Caco-2 (cell line): Measurements from ENCODE around the gene CNDP1. TPM values are rescaled to one million over a fixed set of nuclear protein-coding genes. Genes with fewer than 3 reads are reported as not detected.
"Not testable (repeated sequence)": the region's sequence is repeated elsewhere in the genome, so short reads cannot be mapped to it uniquely, and the experiment has no call there.

Source experiments
- BruUV-seq: library from RNA; stranded (reverse); fragments of 400-500 nt; replicated peaks from 2 replicates; lab custom pipeline; 2021; lab: Mats Ljungman, UMichigan
- CTCF ChIA-PET: fragments of 300-600 bp; sonication (Branson Sonifier 250); formaldehyde crosslinking; loops from one replicate; lab custom pipeline; 2022; ENCODE audit warnings: antibody characterized with exemption; lab: Charles Lee
- POLR2A ChIA-PET: fragments of 300-600 bp; sonication (Branson Sonifier 250); formaldehyde crosslinking; loops from one replicate; lab custom pipeline; 2022; ENCODE audit warnings: antibody characterized with exemption; lab: Charles Lee
- DNase-seq, 2 experiments: peaks; one replicate each; pipeline versions ENCODE4 v3.0.0 to v3.0.0-alpha.2; 2020 to 2022
- H3K27me3 ChIP-seq: replicated peaks from 2 replicates; pipeline ENCODE4 v1.6.0; 2011; ENCODE audit warnings: low read length; ENCODE audit not compliant: control insufficient read depth, insufficient read depth
- H3K36me3 ChIP-seq: 2 replicates; pipeline ENCODE4 v1.5.1; 2011; ENCODE audit warnings: low read length; ENCODE audit not compliant: control insufficient read depth, insufficient read depth
- H3K4me1 ChIP-seq: fragments of 250-450 bp; sonication (Bioruptor Pico); 2 replicates; pipeline ENCODE4 v1.5.1; 2020; ENCODE audit warnings: mild to moderate bottlenecking
- H3K4me3 ChIP-seq: 2 replicates; pipeline ENCODE4 v1.5.1; 2011; ENCODE audit warnings: low read depth, mild to moderate bottlenecking, control low read depth, low read length
- H3K9me3 ChIP-seq: fragments of 250-450 bp; sonication (Bioruptor Pico); 2 replicates; pipeline ENCODE4 v1.5.1; 2020; ENCODE audit warnings: mild to moderate bottlenecking, moderate library complexity
- H3K27ac Mint-ChIP-seq: one replicate; pipeline ENCODE4 v1.8.0; 2022; ENCODE audit warnings: mixed read lengths; ENCODE audit not compliant: unreplicated experiment
- H3K27me3 Mint-ChIP-seq: one replicate; pipeline ENCODE4 v1.8.0; 2022; ENCODE audit warnings: mixed read lengths; ENCODE audit not compliant: insufficient read depth, unreplicated experiment
- H3K36me3 Mint-ChIP-seq: one replicate; pipeline ENCODE4 v1.8.0; 2022; ENCODE audit warnings: mild to moderate bottlenecking, mixed read lengths; ENCODE audit not compliant: insufficient read depth, unreplicated experiment
- H3K4me1 Mint-ChIP-seq: one replicate; pipeline ENCODE4 v1.8.0; 2022; ENCODE audit warnings: low read depth, mixed read lengths; ENCODE audit not compliant: unreplicated experiment
- H3K4me3 Mint-ChIP-seq: one replicate; pipeline ENCODE4 v1.8.0; 2022; ENCODE audit warnings: mild to moderate bottlenecking, moderate library complexity, mixed read lengths; ENCODE audit not compliant: unreplicated experiment
- H3K9me3 Mint-ChIP-seq: one replicate; pipeline ENCODE4 v1.8.0; 2022; ENCODE audit warnings: mixed read lengths; ENCODE audit not compliant: unreplicated experiment
- CTCF ChIP-seq, 2 experiments: fragments of 200-600 bp in 1 of 2; IDR thresholded peaks; 1 replicate in 1 of 2; 2 replicates in 1 of 2; pipeline versions ENCODE4 v1.5.1 to v1.8.0; 2011 to 2022; ENCODE audit warnings: antibody characterized with exemption in 1 of 2, control low read depth in 1 of 2, inconsistent platforms in 1 of 2, low read depth in 1 of 2, low read length in 1 of 2, mild to moderate bottlenecking in 1 of 2, moderate library complexity in 1 of 2; ENCODE audit not compliant: insufficient read depth in 1 of 2, severe bottlenecking in 1 of 2, unreplicated experiment in 1 of 2
- intact Hi-C: fragments of 100-400 bp; cut with micrococcal nuclease; formaldehyde crosslinking; loops from one replicate; pipeline ENCODE4 v1.10.0; 2022; ENCODE audit not compliant: unreplicated experiment
- total RNA-seq: library from RNA; stranded (reverse); gene quantifications from 2 replicates; pipeline ENCODE4 v1.2.3, GENCODE V29; 2022

CNDP1 gene
- total RNA-seq, 1 experiment from 2014 or later: 0.48 TPM

- Histone ChIP-seq H3K27me3 (no peaks in the 10 kb centered on the region), H3K4me1 (no peaks in the 10 kb centered on the region), H3K9me3 (no peaks in the 10 kb centered on the region), H3K4me3 (no peak overlapping the region), H3K36me3 (no peaks in the 10 kb centered on the region; the same call in 1 of the 2 replicates)
- no peak for DNase-seq
- no peak for TF ChIP-seq CTCF (IDR thresholded peaks at IDR 0.05; ENCODE audit: insufficient read depth in 1 of 2, low read depth in 1 of 2, low read length in 1 of 2, severe bottlenecking in 1 of 2, unreplicated experiment in 1 of 2)
- intact Hi-C loops: no loop called here
- H3K36me3 Mint-ChIP-seq: peaks cover 31% of the 10 kb centered on the region
- no peaks in the 10 kb centered on the region for H3K9me3 Mint-ChIP-seq
- peak overlapping the region; percentile 55 for H3K27ac Mint-ChIP-seq
- no peak overlapping the region for H3K4me3 Mint-ChIP-seq
- peaks cover 6% of the 10 kb centered on the region for H3K4me1 Mint-ChIP-seq
- CTCF ChIA-PET: no interaction called here
- no TSS peak for BruUV-seq
- POLR2A ChIA-PET: no interaction called here
- no peaks in the 10 kb centered on the region for H3K27me3 Mint-ChIP-seq
Measured at GRCh38 chr18:74498712-74499627, 35.3 kb upstream of the CNDP1 start.

GRCh38 chr18:74499633-74500032 lies 34.7 kb upstream of the CNDP1 start:
- no peaks in the 10 kb centered on the region for H3K9me3 ChIP-seq
- no TSS peak for BruUV-seq
- Mint-ChIP-seq H3K4me3 (peak overlapping the region; percentile 59), H3K27me3 (no peaks in the 10 kb centered on the region), H3K36me3 (peaks cover 31% of the 10 kb centered on the region), H3K4me1 (peaks cover 6% of the 10 kb centered on the region), H3K9me3 (no peaks in the 10 kb centered on the region), H3K27ac (peak overlapping the region; percentile 55)
- POLR2A ChIA-PET: no interaction called here
- CTCF ChIA-PET: no interaction called here
- TF ChIP-seq CTCF (IDR thresholded peaks at IDR 0.05; ENCODE audit: insufficient read depth in 1 of 2, low read depth in 1 of 2, low read length in 1 of 2, severe bottlenecking in 1 of 2, unreplicated experiment in 1 of 2): no peak
- H3K36me3 ChIP-seq: no peaks in the 10 kb centered on the region; the same call in 1 of the 2 replicates
- H3K4me1 ChIP-seq: no peaks in the 10 kb centered on the region
- intact Hi-C loops: no loop called here
- no peaks in the 10 kb centered on the region for H3K27me3 ChIP-seq
- peak; percentile 21 to 37 for DNase-seq
- H3K4me3 ChIP-seq: no peak overlapping the region

GRCh38 chr18:74500372-74500771 lies 33.9 kb upstream of the CNDP1 start:
- Histone ChIP-seq H3K9me3 (no peaks in the 10 kb centered on the region), H3K4me1 (no peaks in the 10 kb centered on the region), H3K4me3 (no peak overlapping the region), H3K27me3 (no peaks in the 10 kb centered on the region), H3K36me3 (no peaks in the 10 kb centered on the region; the same call in 1 of the 2 replicates)
- H3K27ac Mint-ChIP-seq: no peak overlapping the region
- H3K9me3 Mint-ChIP-seq: no peaks in the 10 kb centered on the region
- CTCF ChIA-PET: no interaction called here
- DNase-seq: no peak
- peaks cover 6% of the 10 kb centered on the region for H3K4me1 Mint-ChIP-seq
- intact Hi-C loops: no loop called here
- POLR2A ChIA-PET: no interaction called here
- BruUV-seq: no TSS peak
- H3K4me3 Mint-ChIP-seq: peak overlapping the region; percentile 58
- TF ChIP-seq CTCF (IDR thresholded peaks at IDR 0.05; ENCODE audit: insufficient read depth in 1 of 2, low read depth in 1 of 2, low read length in 1 of 2, severe bottlenecking in 1 of 2, unreplicated experiment in 1 of 2): no peak
- H3K27me3 Mint-ChIP-seq: no peaks in the 10 kb centered on the region
- peaks cover 31% of the 10 kb centered on the region for H3K36me3 Mint-ChIP-seq

- intact Hi-C loops, H3K27me3 Mint-ChIP-seq, DNase-seq, CTCF ChIA-PET, BruUV-seq, H3K9me3 Mint-ChIP-seq, H3K27me3 ChIP-seq, H3K4me1 Mint-ChIP-seq, POLR2A ChIA-PET, H3K4me1 ChIP-seq, H3K4me3 ChIP-seq, H3K9me3 ChIP-seq, H3K36me3 ChIP-seq: not testable (repeated sequence)
- Mint-ChIP-seq H3K4me3 (peak overlapping the region; percentile 58), H3K36me3 (peaks cover 33% of the 10 kb centered on the region), H3K27ac (peak overlapping the region; percentile 67)
Measured at GRCh38 chr18:74500774-74501173, 33.5 kb upstream of the CNDP1 start.
